Measurements from ENCODE around the gene GRAMD4.

GRCh38 chr22:46657996-46658947, 38.1 kb downstream of the GRAMD4 start:
- no peak for TF ChIP-seq EZH2 (IDR thresholded peaks at IDR 0.05; ENCODE audit: borderline replicate concordance)
- TF ChIP-seq CTCF (IDR thresholded peaks at IDR 0.05; ENCODE audit: poor library complexity), result no peak
- no peak for TF ChIP-seq EZH2phosphoT487 (IDR thresholded peaks at IDR 0.05; ENCODE audit: low read depth, severe bottlenecking, unreplicated experiment)
